GM21723 (cell line): ENCODE results near the gene GPR161.

ENCODE experiments used
- ATAC-seq: cut with Tn5 transposase; IDR thresholded peaks from one replicate; pipeline ENCODE4 v1.9.1; 2021; ENCODE audit warnings: mild to moderate bottlenecking, moderate library complexity; ENCODE audit not compliant: unreplicated experiment

The GPR161 gene

DNA sequence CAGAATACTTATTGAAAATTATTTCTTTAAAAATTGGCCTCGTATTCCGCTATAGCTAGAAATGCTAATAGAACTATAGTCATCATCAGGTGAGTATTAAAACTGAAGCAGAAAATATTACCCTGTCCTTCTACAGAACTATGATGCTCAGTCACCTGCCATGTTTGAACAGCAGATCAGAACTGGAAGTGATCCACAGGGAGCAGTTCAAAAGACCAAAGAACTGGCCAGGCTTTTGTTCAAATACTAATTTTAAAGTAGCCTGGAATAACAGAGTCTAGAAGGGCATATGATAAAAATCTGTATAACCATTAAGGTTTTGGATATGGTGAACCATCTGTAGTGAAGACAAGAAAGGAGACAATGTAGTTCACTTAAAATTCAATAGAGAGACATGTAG, 94.4 kb downstream of the GPR161 start:
- no peak for ATAC-seq

DNA sequence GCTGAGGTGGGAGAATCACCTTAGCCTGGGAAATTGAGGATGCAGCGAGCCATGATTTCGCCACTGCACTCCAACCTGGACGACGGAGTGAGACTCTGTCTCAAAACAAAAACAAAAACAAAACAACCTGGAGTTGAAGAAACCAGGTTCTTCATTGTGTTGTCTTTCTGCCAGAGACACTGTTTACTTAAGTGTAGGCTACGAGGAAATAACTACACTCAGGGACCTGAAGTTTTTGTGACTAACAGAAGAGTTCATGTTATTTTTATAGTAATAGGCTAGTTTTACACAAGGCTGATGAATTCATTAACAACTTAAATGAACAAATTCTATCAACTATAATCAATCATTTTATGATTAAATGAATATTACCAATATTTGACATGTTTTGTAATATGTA, 101.4 kb downstream of the GPR161 start:
- no peak for ATAC-seq

DNA sequence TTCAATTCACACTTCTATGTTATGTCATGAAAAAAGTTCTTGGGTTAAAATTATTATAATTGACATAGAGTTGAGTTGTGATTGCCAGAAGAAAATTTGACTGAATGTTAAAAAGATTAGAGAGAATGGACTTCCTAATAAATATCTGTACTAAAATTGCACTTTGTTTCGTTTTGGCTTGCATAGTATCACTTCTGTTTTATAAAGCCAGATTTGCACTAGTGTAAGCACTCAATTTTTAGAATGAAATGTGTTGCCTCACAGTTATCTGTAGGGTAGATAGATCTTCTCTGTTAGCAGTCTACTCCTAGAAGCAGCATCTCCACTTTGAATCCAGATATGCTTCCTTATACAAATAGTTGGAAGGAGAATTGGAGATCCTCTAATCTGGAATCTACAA, 104.7 kb downstream of the GPR161 start:
- ATAC-seq = no peak

DNA sequence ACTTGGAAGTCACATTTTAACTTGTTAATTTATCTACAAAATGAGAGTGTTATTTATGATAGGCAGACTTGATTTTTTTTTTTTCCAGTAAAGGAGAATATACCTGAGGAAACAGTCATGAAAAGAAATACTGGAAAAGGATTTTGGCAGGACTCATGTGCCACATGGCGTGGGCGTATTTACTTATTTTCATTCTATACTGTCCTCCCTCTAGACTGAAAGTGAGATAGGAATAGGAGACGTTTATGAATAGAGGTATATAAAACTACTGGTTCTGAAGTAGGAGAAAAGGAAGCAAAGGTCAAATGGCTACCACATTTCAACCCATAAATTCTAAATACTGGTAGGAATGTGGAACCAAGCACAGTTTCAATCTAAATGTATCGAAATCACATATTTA, 105.1 kb downstream of the GPR161 start:
- no peak for ATAC-seq

- no peak for ATAC-seq
These were observed 105.5 kb downstream of the GPR161 start for GRCh38 chr1:168031198-168031597.
